HepG2 (cell line): ENCODE results near the gene GGA2. TPM values are rescaled to one million over a fixed set of nuclear protein-coding genes. Genes with fewer than 3 reads are reported as not detected.

Experiments
- ATAC-seq: fragments of 200-7000 bp; cut with Tn5 transposase; 3 replicates; pipeline ENCODE4 v1.9.1; 2020; ENCODE audit warnings: mild to moderate bottlenecking, moderate library complexity
- BruUV-seq: library from RNA; stranded (reverse); fragments of 400-500 nt; replicated peaks from 2 replicates; lab custom pipeline; 2021; lab: Mats Ljungman, UMichigan
- CTCF ChIA-PET: fragments of 300-600 bp; formaldehyde crosslinking; extraction: SDS; loops from one replicate; lab custom pipeline; 2021; ENCODE audit warnings: low total read pairs, inconsistent platforms, low intra/inter-chr PET ratio; lab: Yijun Ruan, JAX
- POLR2A ChIA-PET: fragments of 350-600 bp; sonication (Branson Sonifier 250); formaldehyde crosslinking; loops from one replicate; lab custom pipeline; 2020; ENCODE audit warnings: antibody characterized with exemption, inconsistent platforms; lab: Yijun Ruan, JAX
- DNase-seq: peaks from one replicate; pipeline ENCODE4 v3.0.0-alpha.2; 2015; ENCODE audit warnings: low spot score
- FAIRE-seq: peaks from 3 replicates; lab custom pipeline; 2011; peaks lifted over from hg19 to GRCh38; lab: Jason Lieb, UNC
- H2AFZ ChIP-seq: one replicate; pipeline ENCODE4 v1.6.1; 2011; ENCODE audit warnings: low read length, inconsistent platforms
- H3K27ac ChIP-seq: fragments of 300-600 bp; 3 replicates; pipeline ENCODE4 v1.8.0; 2011; ENCODE audit warnings: mixed run types, mild to moderate bottlenecking, mixed read lengths, low read length, inconsistent platforms; ENCODE audit not compliant: insufficient read depth; ENCODE audit errors: extremely low read length
- H3K27me3 ChIP-seq, 2 experiments: fragments of 200-600 bp in 1 of 2; 2 replicates in 1 of 2; 3 replicates in 1 of 2; pipeline versions ENCODE4 v1.6.0 to v1.8.0; 2011; ENCODE audit warnings: low read length in 2 of 2, mild to moderate bottlenecking in 2 of 2, moderate library complexity in 2 of 2, inconsistent platforms in 1 of 2; ENCODE audit not compliant: insufficient read depth in 2 of 2, control insufficient read depth in 1 of 2
- H3K36me3 ChIP-seq, 2 experiments: fragments of 200-600 bp in 1 of 2; replicated peaks in 1 of 2; 2 replicates in 1 of 2; 3 replicates in 1 of 2; pipeline versions ENCODE4 v1.5.1 to v1.8.0; 2011; ENCODE audit warnings: low read length in 2 of 2, inconsistent platforms in 1 of 2; ENCODE audit not compliant: insufficient read depth in 2 of 2, control insufficient read depth in 1 of 2
- H3K4me1 ChIP-seq: 2 replicates; pipeline ENCODE4 v1.5.1; 2012; ENCODE audit warnings: low read length, inconsistent platforms; ENCODE audit not compliant: insufficient read depth
- H3K4me2 ChIP-seq: 2 replicates; pipeline ENCODE4 v1.6.0; 2011; ENCODE audit warnings: low read depth, low read length, inconsistent platforms
- H3K4me3 ChIP-seq, 3 experiments: fragments of 200-600 bp in 1 of 3; sonication (generic), shearing (Covaris generic) in 1 of 3; replicated peaks in 1 of 3; 2 replicates each; pipeline ENCODE4 v1.5.1; 2011 to 2016; ENCODE audit warnings: low read length in 3 of 3, inconsistent platforms in 2 of 3, low read depth in 2 of 3, mild to moderate bottlenecking in 2 of 3, control low read depth in 1 of 3, mixed read lengths in 1 of 3; ENCODE audit not compliant: insufficient read depth in 1 of 3
- H3K79me2 ChIP-seq: one replicate; pipeline ENCODE4 v1.6.1; 2011; ENCODE audit warnings: low read length, inconsistent platforms; ENCODE audit not compliant: insufficient read depth
- H3K9ac ChIP-seq: 2 replicates; pipeline ENCODE4 v1.6.0; 2011; ENCODE audit warnings: mild to moderate bottlenecking, low read depth, low read length, inconsistent platforms; ENCODE audit not compliant: insufficient read depth
- H3K9me3 ChIP-seq: 2 replicates; pipeline ENCODE4 v1.5.1; 2012; ENCODE audit warnings: mild to moderate bottlenecking, low read length
- H4K20me1 ChIP-seq: 2 replicates; pipeline ENCODE4 v1.6.0; 2011; ENCODE audit warnings: inconsistent platforms, mild to moderate bottlenecking, low read length, moderate library complexity; ENCODE audit not compliant: insufficient read depth
- CBX2 ChIP-seq, 2 experiments: fragments of 200-600 bp in 1 of 2; sonication (generic); formaldehyde crosslinking in 1 of 2; IDR thresholded peaks; 2 replicates each; pipeline versions ENCODE4 v1.7.0 to v1.8.1; 2018 to 2022; ENCODE audit warnings: low read depth in 2 of 2, low read length in 1 of 2, mild to moderate bottlenecking in 1 of 2, missing genetic modification reagents in 1 of 2
- ERF ChIP-seq: IDR thresholded peaks from 2 replicates; pipeline ENCODE4 v1.6.1; 2018; ENCODE audit warnings: missing biosample characterization, missing genetic modification reagents
- HOXA5 ChIP-seq: sonication (generic); formaldehyde crosslinking; IDR thresholded peaks from 2 replicates; pipeline ENCODE4 v1.4.0; 2020; ENCODE audit warnings: missing genetic modification reagents
- IRF9 ChIP-seq: sonication (generic); formaldehyde crosslinking; IDR thresholded peaks from 2 replicates; pipeline ENCODE4 v1.8.0; 2022; ENCODE audit warnings: missing genetic modification reagents, mild to moderate bottlenecking, borderline replicate concordance
- MNT ChIP-seq: fragments of 450-650 bp; IDR thresholded peaks from 2 replicates; pipeline ENCODE4 v1.6.1; 2016
- PRDM4 ChIP-seq: sonication (generic); formaldehyde crosslinking; IDR thresholded peaks from 2 replicates; pipeline ENCODE4 v1.9.0; 2021; ENCODE audit warnings: missing genetic modification reagents, borderline replicate concordance
- SMYD3 ChIP-seq: sonication (generic); formaldehyde crosslinking; IDR thresholded peaks from 2 replicates; pipeline ENCODE4 v1.8.1; 2023; ENCODE audit warnings: mild to moderate bottlenecking, missing genetic modification reagents
- SOX13 ChIP-seq, 3 experiments: fragments of 450-650 bp in 1 of 3; sonication (generic) in 1 of 3; formaldehyde crosslinking in 1 of 3; IDR thresholded peaks in 2 of 3; conservative IDR thresholded peaks in 1 of 3; 2 replicates each; pipeline versions ENCODE4 v1.5.0 to v1.6.1; 2016 to 2020; ENCODE audit warnings: antibody characterized with exemption in 1 of 3, mild to moderate bottlenecking in 1 of 3, missing compliant biosample characterization in 1 of 3, missing genetic modification reagents in 1 of 3, moderate library complexity in 1 of 3
- TCF7 ChIP-seq: sonication (generic); IDR thresholded peaks from 2 replicates; pipeline ENCODE4 v1.6.1; 2016; ENCODE audit warnings: antibody characterized with exemption, low read depth
- TRIM22 ChIP-seq: fragments of 450-650 bp; IDR thresholded peaks from 2 replicates; pipeline ENCODE4 v1.6.1; 2017
- ZNF501 ChIP-seq: sonication (generic); formaldehyde crosslinking; IDR thresholded peaks from 2 replicates; pipeline ENCODE4 v1.5.1; 2020; ENCODE audit warnings: mild to moderate bottlenecking, moderate library complexity, missing genetic modification reagents
- ZNF678 ChIP-seq: sonication (generic); formaldehyde crosslinking; IDR thresholded peaks from 2 replicates; pipeline ENCODE4 v1.4.0; 2020; ENCODE audit warnings: mild to moderate bottlenecking, missing genetic modification reagents
- ZNF775 ChIP-seq: sonication (generic); formaldehyde crosslinking; IDR thresholded peaks from 2 replicates; pipeline ENCODE4 v1.4.0; 2020; ENCODE audit warnings: missing genetic modification reagents, mild to moderate bottlenecking, moderate library complexity, borderline replicate concordance
- WGBS: methylation state at CpG from one replicate; pipeline ENCODE4 v1.1.6; 2017; ENCODE audit warnings: low lambda C conversion rate; 5-methylcytosine and 5-hydroxymethylcytosine counted together
- in situ Hi-C: cut with HindIII; loops from 2 replicates; pipeline ENCODE4 v1.10.0; 2017; ENCODE audit warnings: low pct_unique_long_range_greater_than_20kb; ENCODE audit not compliant: extremely low pct_ligation_motif_present
- intact Hi-C: fragments of 100-400 bp; cut with micrococcal nuclease; formaldehyde crosslinking; loops from one replicate; pipeline ENCODE4 v1.10.0; 2022; ENCODE audit not compliant: unreplicated experiment
- polyA plus RNA-seq, 8 experiments: library from polyadenylated mRNA; depleted of rRNA in 3 of 8; stranded (reverse) in 7 of 8; unstranded in 1 of 8; fragments of >200 nt; fragmentation: Illumina TruSeq in 4 of 8; extraction: Trizol in 4 of 8; gene quantifications; 2 replicates each; pipeline versions ENCODE4 v1.2.1 to v1.2.3, GENCODE V29; 2011 to 2016; ENCODE audit warnings: low read depth in 4 of 8, missing spikeins in 1 of 8, mixed read lengths in 1 of 8; ENCODE audit not compliant: insufficient read depth in 1 of 8
- total RNA-seq, 5 experiments: library from RNA; depleted of rRNA; stranded (reverse); fragments of >200 nt; fragmentation: Illumina TruSeq; extraction: Trizol; gene quantifications; 2 replicates each; pipeline ENCODE4 v1.2.3, GENCODE V29; 2016; ENCODE audit warnings: low read depth in 1 of 5

GGA2 gene
- total and polyA plus RNA-seq, 2 of the 13 experiments (the other 11 are each of a cell fraction or from before 2014, with no cell fraction given): 51.5 to 69.8 TPM

- Histone ChIP-seq H3K9ac (no peak overlapping the region), H4K20me1 (no peaks in the 10 kb centered on the region), H3K27me3 (no peaks in the 10 kb centered on the region), H3K4me1 (peaks cover 9% of the 10 kb centered on the region), H3K9me3 (no peaks in the 10 kb centered on the region), H3K4me3 (no peak overlapping the region), H3K27ac (no peak overlapping the region), H3K36me3 (peaks cover 18 to 49% of the 10 kb centered on the region in 2 experiments; a peak in 4 of 5 replicates), H3K79me2 (no peaks in the 10 kb centered on the region), H2AFZ (no peak overlapping the region), H3K4me2 (no peak overlapping the region)
- no peak for DNase-seq
- in situ Hi-C loops (no loop called here), intact Hi-C loops (no loop called here)
- ChIA-PET CTCF (no interaction called here), POLR2A (no interaction called here)
- no peak for ATAC-seq
- TF ChIP-seq CBX2 (IDR thresholded peaks at IDR 0.05; ENCODE audit: low read depth, low read length): no peak
- no peak for TF ChIP-seq CBX2 (CRISPR knock-in tag; IDR thresholded peaks at IDR 0.05; ENCODE audit: low read depth)
- TF ChIP-seq ZNF501 (CRISPR knock-in tag): no peak
- no peak for TF ChIP-seq SMYD3
- TF ChIP-seq MNT: no peak
- no peak for TF ChIP-seq ZNF775 (CRISPR knock-in tag)
- TF ChIP-seq ZNF678 (CRISPR knock-in tag): no peak
- TF ChIP-seq TCF7: no peak
- TF ChIP-seq TRIM22: no peak
- no peak for TF ChIP-seq ERF (CRISPR knock-in tag)
- no peak for TF ChIP-seq IRF9 (CRISPR knock-in tag)
- no peak for TF ChIP-seq PRDM4 (CRISPR knock-in tag)
- TF ChIP-seq HOXA5: no peak
- no peak for TF ChIP-seq SOX13 (IDR thresholded peaks at IDR 0.05)
- TF ChIP-seq SOX13 (CRISPR knock-in tag; conservative IDR thresholded peaks at IDR 0.05 in 1 of 2, IDR thresholded peaks at IDR 0.05 in 1 of 2): no peak
- no TSS peak for BruUV-seq
- FAIRE-seq: no peak
- 98% methylated on average over 6 of the region's 6 CpGs for WGBS
Observed at GRCh38 chr16:23414731-23415130, 95.6 kb downstream of the GGA2 start.
